GM21526 (cell line): ENCODE measurements around the gene CSMD2.

Source experiments
- ATAC-seq: cut with Tn5 transposase; IDR thresholded peaks from one replicate; pipeline ENCODE4 v1.9.1; 2021; ENCODE audit warnings: moderate library complexity; ENCODE audit not compliant: unreplicated experiment, low FRiP score

The CSMD2 gene

GRCh38 chr1:33709174-33709782, 455.8 kb downstream of the CSMD2 start:
- no peak for ATAC-seq

- ATAC-seq, result no peak
Observed at GRCh38 chr1:33706634-33707255, 458.3 kb downstream of the CSMD2 start.

DNA sequence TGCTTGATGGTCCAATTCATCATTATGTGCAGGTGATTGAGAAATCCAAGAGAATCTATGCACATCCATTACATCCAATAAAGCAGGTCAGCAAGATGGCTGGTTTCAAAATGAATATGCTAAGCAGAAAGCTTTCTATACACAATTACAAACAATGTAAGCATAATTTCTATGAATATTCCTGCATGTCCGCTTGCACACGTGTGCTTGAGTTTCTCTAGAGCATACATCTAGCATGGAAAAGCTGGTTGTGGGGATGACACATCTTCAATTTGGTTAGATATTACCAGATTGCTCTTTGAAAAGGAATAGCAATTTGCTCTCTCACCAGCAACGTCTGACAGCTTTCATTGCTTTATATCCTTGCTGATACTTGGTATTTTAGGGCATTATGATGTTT, 461.6 kb downstream of the CSMD2 start:
- no peak for ATAC-seq

- no peak for ATAC-seq
Observed at GRCh38 chr1:33698361-33699035, 466.5 kb downstream of the CSMD2 start.

DNA sequence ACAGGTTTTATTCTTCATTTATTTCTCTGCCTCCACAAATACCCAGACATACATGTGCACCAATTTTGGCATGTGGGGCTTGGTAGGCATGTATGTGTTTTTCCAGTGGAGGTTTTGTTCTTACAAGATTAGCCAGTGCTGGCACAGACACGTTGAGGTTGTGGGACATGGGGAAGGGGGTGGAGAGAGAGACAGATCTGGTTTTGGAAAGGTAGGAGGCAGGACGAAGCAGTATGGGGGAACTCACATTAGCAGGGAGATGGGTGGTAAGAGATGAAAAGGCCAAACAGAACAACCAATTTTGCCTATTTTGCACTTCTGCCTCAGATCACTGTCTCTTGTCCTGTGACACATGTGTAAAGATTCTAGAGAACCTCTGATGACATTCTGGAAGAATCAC, 467.2 kb downstream of the CSMD2 start:
- no peak for ATAC-seq

GRCh38 chr1:33696962-33697361, 468.1 kb downstream of the CSMD2 start:
- ATAC-seq, result no peak

GRCh38 chr1:33696311-33696710, 468.7 kb downstream of the CSMD2 start:
- ATAC-seq, result no peak

DNA sequence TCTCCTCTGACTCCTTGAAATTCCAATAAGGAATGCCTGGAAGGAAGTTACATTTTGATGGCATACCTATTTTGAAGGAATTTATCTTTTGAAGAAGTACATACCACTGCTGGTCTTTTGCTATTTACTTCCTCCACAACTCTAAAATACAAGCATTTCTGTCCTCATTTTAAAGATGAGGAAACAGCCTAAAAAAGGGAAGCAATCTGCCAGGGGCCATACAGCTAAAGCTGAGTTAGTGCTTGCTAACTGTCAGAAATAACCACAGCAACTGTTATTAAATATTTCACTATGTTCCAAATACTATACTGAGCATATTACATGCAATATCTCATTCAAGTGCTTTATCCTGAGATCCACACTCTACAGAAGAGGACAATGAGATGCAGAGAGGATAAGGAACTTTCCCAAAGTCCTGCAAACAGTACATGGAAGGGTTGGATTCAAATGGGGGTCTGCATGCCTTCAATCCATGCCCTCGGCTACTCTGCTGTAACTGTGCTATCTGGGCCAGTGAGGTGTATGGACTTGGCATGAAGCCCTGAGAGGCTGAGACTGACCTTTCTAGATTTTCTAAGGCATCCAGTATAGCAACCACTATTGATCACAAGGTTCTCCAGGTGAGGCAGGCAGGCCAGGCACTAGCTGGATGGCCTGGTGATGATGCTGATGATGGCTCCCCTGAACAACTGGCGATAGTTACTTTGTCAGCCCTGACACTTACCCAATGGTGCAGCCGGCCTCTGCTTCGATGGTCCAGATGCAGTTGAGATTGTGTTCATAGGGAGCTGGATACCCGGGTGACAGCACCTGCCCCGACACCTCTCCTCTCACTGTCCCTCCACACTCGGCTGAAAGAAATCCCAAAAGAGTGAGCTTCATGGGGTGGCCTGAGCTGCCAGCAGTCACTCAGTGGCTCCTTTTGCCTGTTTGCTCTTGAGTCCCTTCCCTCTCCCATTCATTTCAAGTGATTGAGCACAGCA, 472.5 kb downstream of the CSMD2 start:
- no peak for ATAC-seq

DNA sequence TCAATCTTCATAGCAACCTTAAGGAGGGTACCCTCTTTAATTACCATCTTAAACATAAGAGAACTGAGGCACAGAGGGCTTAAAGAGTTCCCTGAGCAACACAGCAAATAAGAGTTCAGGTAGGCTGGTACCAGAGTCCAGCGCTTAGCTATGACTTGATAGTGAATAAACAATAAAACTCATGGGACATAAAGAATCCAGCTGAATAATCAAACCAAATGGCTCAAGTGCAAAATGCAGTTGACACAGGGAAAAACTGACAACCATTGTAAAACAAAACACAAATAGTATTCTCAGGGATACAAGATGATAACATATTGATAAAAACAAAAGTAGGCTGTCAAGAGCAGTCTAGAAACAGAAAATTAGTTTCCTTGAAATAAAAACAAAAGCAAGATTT, 478.0 kb downstream of the CSMD2 start:
- no peak for ATAC-seq

DNA sequence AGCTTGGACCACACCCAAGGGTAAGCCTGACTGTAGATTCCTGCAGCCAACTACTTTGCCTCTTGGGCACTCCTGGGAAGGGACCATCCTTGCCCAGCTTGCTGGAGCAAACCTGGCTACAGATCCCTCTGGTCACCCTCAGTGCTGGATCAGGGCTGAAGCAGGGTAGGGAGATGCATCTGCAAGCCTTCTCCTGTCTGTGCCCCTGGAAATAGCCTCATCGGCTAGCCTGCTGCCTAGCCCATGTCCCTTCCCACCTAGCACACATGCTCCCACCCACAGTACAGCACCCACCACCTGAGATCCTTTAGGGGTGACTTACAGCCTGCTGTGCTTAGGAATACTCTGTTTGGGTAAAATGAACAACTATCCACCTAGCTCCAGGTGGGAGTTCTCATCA, 478.5 kb downstream of the CSMD2 start:
- no peak for ATAC-seq

GRCh38 chr1:33685256-33685655, 479.8 kb downstream of the CSMD2 start:
- no peak for ATAC-seq

DNA sequence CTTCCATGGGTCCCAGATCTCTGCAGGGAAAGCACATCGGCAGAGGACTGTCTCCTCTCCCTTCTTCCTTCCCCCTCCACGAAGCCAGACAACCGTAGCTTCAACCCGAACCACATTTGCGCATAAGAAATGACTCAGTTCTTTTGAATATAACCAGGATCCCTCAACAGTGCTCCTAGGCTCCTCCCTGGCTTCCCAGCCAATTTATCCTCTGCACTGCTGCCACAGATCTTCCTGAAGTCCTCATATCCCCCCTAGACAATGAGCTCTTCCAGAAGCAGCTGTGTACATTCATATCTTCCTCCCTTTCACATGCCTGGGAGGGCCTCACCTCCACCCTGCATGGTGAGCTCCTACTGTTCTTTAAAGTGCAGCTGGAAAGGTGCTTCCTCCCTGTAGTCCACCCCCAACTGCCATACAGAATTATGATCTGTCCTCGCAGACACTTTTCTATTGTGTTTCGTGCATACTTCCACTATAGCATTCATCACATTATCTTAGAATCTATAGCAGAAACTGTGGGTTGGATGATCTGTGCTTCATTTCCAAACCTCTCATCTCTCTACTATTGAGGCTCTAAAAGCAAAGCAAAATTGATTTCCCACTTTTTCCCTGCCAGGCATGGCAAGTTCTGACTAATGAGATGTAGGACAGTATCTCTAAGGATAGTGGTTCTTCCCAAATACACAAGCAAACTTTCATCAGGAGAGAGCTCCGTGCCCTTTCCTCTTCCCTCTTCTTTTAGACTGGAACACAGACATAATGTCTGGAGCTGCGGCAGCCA, 480.4 kb downstream of the CSMD2 start:
- no peak for ATAC-seq

DNA sequence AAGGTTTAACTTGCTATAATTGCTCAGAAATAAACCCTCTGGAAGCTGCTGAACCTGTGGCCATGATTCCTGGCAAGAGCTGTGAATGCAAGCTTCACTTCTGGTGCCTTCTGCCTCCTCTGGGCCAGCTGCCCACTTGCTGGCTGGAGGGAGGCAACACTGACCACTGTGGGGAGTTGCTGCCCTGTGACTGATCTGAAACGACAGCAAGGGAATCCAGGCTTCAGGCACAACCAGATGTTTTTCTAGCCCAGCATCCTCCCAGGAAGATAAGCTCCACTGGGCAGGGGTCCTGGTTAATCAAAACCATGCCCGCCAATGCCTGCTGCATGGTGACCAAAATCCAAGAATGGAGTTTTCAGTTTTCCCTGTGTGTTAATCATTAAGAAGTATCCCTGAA, 481.1 kb downstream of the CSMD2 start:
- no peak for ATAC-seq

DNA sequence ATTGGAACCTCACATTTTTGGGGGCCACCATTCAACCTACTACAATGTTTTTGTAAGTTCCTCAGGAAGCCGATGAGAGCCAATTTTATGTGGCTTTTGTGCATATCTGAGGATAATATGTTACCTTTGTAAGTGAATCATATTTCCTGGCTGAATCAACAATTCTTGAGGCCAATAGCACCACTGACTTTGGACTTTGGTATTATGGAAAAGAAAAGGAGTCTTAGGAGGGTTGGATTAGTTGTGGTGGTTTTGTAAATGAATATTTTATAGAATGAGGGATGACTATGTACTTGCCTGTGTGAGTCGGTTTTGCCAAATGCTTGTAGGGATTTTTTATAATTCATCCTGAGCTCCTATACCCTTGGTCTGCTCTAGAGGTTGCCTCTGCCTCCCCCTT, 482.7 kb downstream of the CSMD2 start:
- no peak for ATAC-seq

GRCh38 chr1:33680281-33680840, 484.7 kb downstream of the CSMD2 start:
- ATAC-seq, result no peak

GRCh38 chr1:33670567-33670966, 494.5 kb downstream of the CSMD2 start:
- no peak for ATAC-seq

DNA sequence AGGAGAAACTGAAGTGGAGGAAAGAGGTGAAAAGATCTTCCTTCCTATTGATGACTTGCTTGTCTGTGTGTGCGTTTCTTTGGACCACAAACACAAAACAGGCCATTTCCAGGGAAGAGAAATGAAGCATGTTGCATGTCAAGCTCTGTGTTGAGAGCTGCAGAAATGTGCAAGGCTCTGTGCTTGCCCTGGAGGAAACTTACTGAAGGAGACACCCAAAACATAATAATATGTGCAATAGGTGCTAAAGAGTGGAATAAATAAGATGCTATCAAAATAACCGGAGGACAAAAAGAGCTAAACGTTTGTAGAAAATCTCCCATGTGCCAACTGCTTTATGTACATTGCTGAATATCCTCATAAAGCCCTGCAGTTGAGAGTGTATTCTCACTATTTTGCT, 496.3 kb downstream of the CSMD2 start:
- no peak for ATAC-seq

DNA sequence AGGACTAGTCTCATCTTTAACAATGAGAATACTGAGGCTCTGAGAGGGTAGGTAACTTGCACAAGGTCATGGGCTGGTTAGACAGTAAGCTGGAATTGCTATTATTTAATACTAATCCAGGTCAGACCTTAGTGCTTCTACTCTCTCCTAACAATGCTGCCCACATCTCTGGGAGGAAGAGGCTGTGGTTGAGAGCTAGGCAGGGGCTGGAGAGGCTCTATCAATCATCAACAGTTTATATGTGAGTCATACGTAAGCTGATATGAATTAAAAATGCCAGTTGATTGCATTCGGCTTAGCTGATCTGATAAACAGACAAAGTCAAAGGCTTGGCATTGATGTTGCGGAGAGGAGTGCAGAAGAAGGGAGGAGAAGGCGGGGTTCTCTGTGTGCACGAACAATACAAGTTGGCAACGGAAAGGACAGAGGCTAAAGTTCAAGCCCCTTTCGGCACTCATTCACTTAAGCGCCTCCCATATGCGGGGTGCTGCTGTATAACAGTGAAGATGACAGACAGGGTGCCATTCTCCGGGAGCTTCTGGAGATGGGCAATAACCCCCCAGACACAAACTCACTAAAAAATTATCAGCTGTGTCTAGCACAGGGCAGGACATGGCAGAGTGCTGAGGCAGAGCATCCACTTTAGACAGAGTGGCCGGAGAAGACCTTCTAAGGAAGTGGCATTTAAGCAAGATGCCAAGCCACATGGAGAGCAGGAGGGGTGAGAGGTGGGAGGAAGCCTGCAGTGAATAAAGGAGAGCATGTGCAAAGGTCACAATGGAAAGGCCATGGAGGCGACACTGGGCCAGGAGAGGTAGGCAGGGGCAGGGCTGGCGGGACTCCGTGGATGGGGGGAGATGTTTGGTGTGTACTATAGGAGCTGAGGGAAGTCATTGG, 497.4 kb downstream of the CSMD2 start:
- no peak for ATAC-seq

- ATAC-seq, result no peak
Observed at GRCh38 chr1:33666616-33667015, 498.4 kb downstream of the CSMD2 start.
